ENCODE results near the gene FAR2.

GRCh38 chr12:29146196-29146595 lies 2.9 kb upstream of the FAR2 start:
- TF ChIP-seq CTCF (IDR thresholded peaks at IDR 0.05) (no peak), ZFX (IDR thresholded peaks at IDR 0.05; ENCODE audit: borderline replicate concordance) (no peak)
